K562 (cell line): ENCODE data around the gene PTPRG. TPM values are rescaled to one million over a fixed set of nuclear protein-coding genes. Genes with fewer than 3 reads are reported as not detected.

Source experiments
- ATAC-seq: fragments of 200-7000 bp; cut with Tn5 transposase; 3 replicates; pipeline ENCODE4 v1.9.1; 2020; ENCODE audit warnings: moderate library complexity
- BruUV-seq: library from RNA; stranded (reverse); fragments of 400-500 nt; replicated peaks from 2 replicates; lab custom pipeline; 2021; lab: Mats Ljungman, UMichigan
- CTCF ChIA-PET: fragments of 300-600 bp; formaldehyde crosslinking; extraction: SDS; loops from one replicate; lab custom pipeline; 2021; ENCODE audit warnings: low intra/inter-chr PET ratio; lab: Yijun Ruan, JAX
- POLR2A ChIA-PET: fragments of 300-600, 350-650 bp; sonication (Branson Sonifier 250); formaldehyde crosslinking; extraction: SDS; loops from one replicate; lab custom pipeline; 2021; ENCODE audit warnings: antibody characterized with exemption, inconsistent platforms; lab: Yijun Ruan, JAX
- DNase-seq, 4 experiments: peaks; one replicate each; pipeline versions ENCODE4 v3.0.0 to v3.0.0-alpha.2; 2011 to 2018; ENCODE audit warnings: low spot score in 3 of 4, mixed read lengths in 3 of 4; ENCODE audit errors: extremely low read depth in 1 of 4
- FAIRE-seq: peaks from 2 replicates; lab custom pipeline; 2011; peaks lifted over from hg19 to GRCh38; lab: Jason Lieb, UNC
- H2AFZ ChIP-seq: 2 replicates; pipeline ENCODE4 v1.6.0; 2011; ENCODE audit warnings: low read depth, low read length, control low read depth, inconsistent platforms
- H3K27ac ChIP-seq: fragments of 200-600 bp; 3 replicates; pipeline ENCODE4 v1.8.0; 2011; ENCODE audit warnings: low read depth, mild to moderate bottlenecking, control low read depth, inconsistent platforms, low read length, moderate library complexity, mixed read lengths; ENCODE audit errors: extremely low read depth
- H3K27me3 ChIP-seq, 2 experiments: fragments of 300-600 bp in 1 of 2; 2 replicates in 1 of 2; 3 replicates in 1 of 2; pipeline versions ENCODE4 v1.6.0 to v1.8.0; 2011; ENCODE audit warnings: inconsistent platforms in 2 of 2, low read length in 2 of 2, mild to moderate bottlenecking in 1 of 2, mixed read lengths in 1 of 2, moderate library complexity in 1 of 2; ENCODE audit not compliant: control insufficient read depth in 2 of 2, insufficient read depth in 2 of 2
- H3K36me3 ChIP-seq: fragments of 300-600 bp; 3 replicates; pipeline ENCODE4 v1.8.0; 2011; ENCODE audit warnings: mild to moderate bottlenecking, low read length, inconsistent platforms; ENCODE audit not compliant: control insufficient read depth, insufficient read depth
- H3K4me1 ChIP-seq, 2 experiments: fragments of 200-600 bp in 1 of 2; replicated peaks in 1 of 2; 2 replicates in 1 of 2; 3 replicates in 1 of 2; pipeline versions ENCODE4 v1.5.1 to v1.8.0; 2011; ENCODE audit warnings: inconsistent platforms in 2 of 2, low read length in 2 of 2, mild to moderate bottlenecking in 1 of 2, mixed read lengths in 1 of 2, moderate library complexity in 1 of 2; ENCODE audit not compliant: control insufficient read depth in 2 of 2, insufficient read depth in 2 of 2
- H3K4me2 ChIP-seq: 2 replicates; pipeline ENCODE4 v1.6.1; 2011; ENCODE audit warnings: low read length, control low read depth, inconsistent platforms, mixed read lengths; ENCODE audit not compliant: insufficient read depth
- H3K4me3 ChIP-seq: fragments of 200-600 bp; sonication (generic), shearing (Covaris generic); 2 replicates; pipeline ENCODE4 v1.5.1; 2016; ENCODE audit warnings: control low read depth, inconsistent platforms
- H3K79me2 ChIP-seq: fragments of 200-600 bp; 3 replicates; pipeline ENCODE4 v1.8.0; 2011; ENCODE audit warnings: low read length, inconsistent platforms; ENCODE audit not compliant: control insufficient read depth, insufficient read depth
- H3K9ac ChIP-seq, 2 experiments: 2 replicates each; pipeline versions ENCODE4 v1.6.0 to v1.6.1; 2011; ENCODE audit warnings: low read depth in 2 of 2, low read length in 2 of 2, control low read depth in 1 of 2, inconsistent platforms in 1 of 2, mild to moderate bottlenecking in 1 of 2, mixed read lengths in 1 of 2; ENCODE audit not compliant: insufficient read depth in 1 of 2
- H3K9me1 ChIP-seq: one replicate; pipeline ENCODE4 v1.6.0; 2011; ENCODE audit warnings: inconsistent platforms, mild to moderate bottlenecking, low read length, moderate library complexity; ENCODE audit not compliant: control insufficient read depth, insufficient read depth
- H3K9me3 ChIP-seq: replicated peaks from 2 replicates; pipeline ENCODE4 v1.5.1; 2011; ENCODE audit warnings: low read depth, low read length, inconsistent platforms; ENCODE audit not compliant: control insufficient read depth, insufficient read depth
- H4K20me1 ChIP-seq: replicated peaks from 2 replicates; pipeline ENCODE4 v1.6.1; 2011; ENCODE audit warnings: low read length, inconsistent platforms, mixed read lengths; ENCODE audit not compliant: control insufficient read depth, insufficient read depth
- FUS ChIP-seq: fragments of 200-400 bp; formaldehyde crosslinking; optimal IDR thresholded peaks from 2 replicates; pipeline ENCODE3; 2017; ENCODE audit warnings: low read depth, low read length
- KLF1 ChIP-seq: fragments of 450-650 bp; IDR thresholded peaks from 2 replicates; pipeline ENCODE4 v1.6.1; 2016; ENCODE audit warnings: missing genetic modification characterization, missing compliant biosample characterization
- MTA2 ChIP-seq: fragments of 450-650 bp; IDR thresholded peaks from 2 replicates; pipeline ENCODE4 v1.6.1; 2016; ENCODE audit warnings: low read depth
- NFE2L1 ChIP-seq: fragments of 450-650 bp; IDR thresholded peaks from 2 replicates; pipeline ENCODE4 v1.6.1; 2016; ENCODE audit warnings: missing genetic modification characterization, low read depth, mild to moderate bottlenecking, missing compliant biosample characterization, moderate library complexity, borderline replicate concordance
- NFYB ChIP-seq: IDR thresholded peaks from 2 replicates; pipeline ENCODE4 v1.6.1; 2011; ENCODE audit warnings: mild to moderate bottlenecking, moderate library complexity; ENCODE audit not compliant: insufficient read length; ENCODE audit errors: extremely low read depth
- TEAD4 ChIP-seq, 2 experiments: sonication (generic) in 1 of 2; formaldehyde crosslinking in 1 of 2; IDR thresholded peaks; 2 replicates each; pipeline versions ENCODE4 v1.6.1 to v1.8.0; 2012 to 2022; ENCODE audit warnings: borderline replicate concordance in 1 of 2, inconsistent platforms in 1 of 2, low read length in 1 of 2, mild to moderate bottlenecking in 1 of 2, missing genetic modification reagents in 1 of 2
- in situ Hi-C: fragments of 300-500 bp; cut with MboI; formaldehyde crosslinking; loops from 4 replicates; pipeline ENCODE4 v1.15.0; 2018; ENCODE audit warnings: inconsistent platforms, mixed read lengths
- intact Hi-C: fragments of 100-400 bp; cut with micrococcal nuclease; formaldehyde crosslinking; loops from 2 replicates; pipeline ENCODE4 v1.14.2; 2022
- polyA plus RNA-seq, 8 experiments: library from polyadenylated mRNA; depleted of rRNA in 4 of 8; stranded (reverse) in 5 of 8; unstranded in 3 of 8; fragments of >200 nt; fragmentation: Nextera tagmentation in 2 of 8; fragmentation: Illumina TruSeq in 1 of 8; extraction: Ambion mirVana in 2 of 8; extraction: Trizol in 1 of 8; gene quantifications; 2 replicates each; pipeline versions ENCODE4 v1.2.1 to v1.2.3, GENCODE V29; 2011 to 2014; ENCODE audit warnings: inconsistent platforms in 1 of 8, missing spikeins in 1 of 8
- total RNA-seq, 7 experiments: library from RNA; depleted of rRNA in 6 of 7; stranded (reverse); fragments of >200 nt in 6 of 7; fragmentation: Illumina TruSeq in 2 of 7; extraction: Trizol in 2 of 7; gene quantifications; 2 replicates each; pipeline versions ENCODE4 v1.2.1 to v1.2.3, GENCODE V29; 2011 to 2021; ENCODE audit warnings: low replicate concordance in 1 of 7
- TF ChIP-seq, protein P1 (sequence below): fragments of 450-650 bp; IDR thresholded peaks from 2 replicates; pipeline ENCODE4 v1.6.1; 2018; ENCODE audit warnings: mild to moderate bottlenecking, low read depth; ENCODE audit not compliant: partially characterized antibody
- TF ChIP-seq, protein P2 (sequence below): fragments of 250-450 bp; sonication (Bioruptor Pico); IDR thresholded peaks from 2 replicates; pipeline ENCODE4 v1.9.0; 2021; ENCODE audit warnings: mild to moderate bottlenecking, inconsistent platforms
- TF ChIP-seq, protein P3 (sequence below): fragments of 450-650 bp; IDR thresholded peaks from 2 replicates; pipeline ENCODE4 v1.7.1; 2018; ENCODE audit warnings: mild to moderate bottlenecking, low read depth; ENCODE audit not compliant: partially characterized antibody
- TF ChIP-seq, protein P4 (sequence below): fragments of 450-650 bp; IDR thresholded peaks from 2 replicates; pipeline ENCODE4 v1.6.1; 2016; ENCODE audit warnings: mild to moderate bottlenecking
- TF ChIP-seq, protein P5 (sequence below), 2 experiments: fragments of 450-650 bp; IDR thresholded peaks; 2 replicates each; pipeline ENCODE4 v1.6.1; 2016

The PTPRG gene
- total and polyA plus RNA-seq, 9 of the 15 experiments (the other 6 are each of a cell fraction or from before 2014, with no cell fraction given), result 0.16 TPM; not detected in 8

DNA sequence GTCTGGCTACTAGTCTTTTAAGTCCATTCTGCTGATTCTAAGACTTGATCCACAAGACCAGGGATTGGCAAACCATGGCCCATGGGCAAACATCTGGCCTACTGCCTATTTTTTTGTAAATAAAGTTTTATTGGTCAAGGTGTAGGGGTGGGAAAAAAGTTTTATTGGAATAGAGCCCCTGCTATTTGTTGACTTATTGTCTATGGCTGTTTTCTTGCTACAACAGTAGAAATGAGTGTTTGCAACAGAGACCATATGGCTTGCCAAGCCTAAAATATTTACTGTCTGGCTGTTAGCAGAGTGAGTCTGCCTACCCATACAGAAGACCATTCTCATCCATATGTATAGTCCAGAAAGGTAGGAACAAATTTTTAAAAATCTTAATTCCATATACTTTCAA is 106.4 kb downstream of the PTPRG start:
- Histone ChIP-seq H3K4me2 (no peak overlapping the region), H3K9ac (no peak overlapping the region), H3K4me3 (no peak overlapping the region), H3K9me3 (no peaks in the 10 kb centered on the region), H2AFZ (no peak overlapping the region), H4K20me1 (no peaks in the 10 kb centered on the region), H3K36me3 (no peaks in the 10 kb centered on the region), H3K27me3 (peaks cover 0 to 5% of the 10 kb centered on the region in 2 experiments; a peak in 1 of 5 replicates), H3K4me1 (no peaks in the 10 kb centered on the region), H3K9me1 (no peaks in the 10 kb centered on the region), H3K79me2 (no peaks in the 10 kb centered on the region), H3K27ac (no peak overlapping the region)
- CTCF ChIA-PET, result no interaction called here
- DNase-seq (no peak), ATAC-seq (no peak), FAIRE-seq (no peak)
- POLR2A ChIA-PET, result no interaction called here
- intact Hi-C loops (no loop called here), in situ Hi-C loops (no loop called here)
- no TSS peak for BruUV-seq
- TF ChIP-seq, protein P1, sequence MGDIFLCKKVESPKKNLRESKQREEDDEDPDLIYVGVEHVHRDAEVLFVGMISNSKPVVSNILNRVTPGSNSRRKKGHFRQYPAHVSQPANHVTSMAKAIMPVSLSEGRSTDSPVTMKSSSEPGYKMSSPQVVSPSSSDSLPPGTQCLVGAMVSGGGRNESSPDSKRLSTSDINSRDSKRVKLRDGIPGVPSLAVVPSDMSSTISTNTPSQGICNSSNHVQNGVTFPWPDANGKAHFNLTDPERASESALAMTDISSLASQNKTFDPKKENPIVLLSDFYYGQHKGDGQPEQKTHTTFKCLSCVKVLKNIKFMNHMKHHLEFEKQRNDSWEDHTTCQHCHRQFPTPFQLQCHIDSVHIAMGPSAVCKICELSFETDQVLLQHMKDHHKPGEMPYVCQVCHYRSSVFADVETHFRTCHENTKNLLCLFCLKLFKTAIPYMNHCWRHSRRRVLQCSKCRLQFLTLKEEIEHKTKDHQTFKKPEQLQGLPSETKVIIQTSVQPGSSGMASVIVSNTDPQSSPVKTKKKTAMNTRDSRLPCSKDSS, result no peak
- no peak for TF ChIP-seq TEAD4 (IDR thresholded peaks at IDR 0.05; ENCODE audit: low read length)
- no peak for TF ChIP-seq TEAD4 (CRISPR knock-in tag; IDR thresholded peaks at IDR 0.05; ENCODE audit: borderline replicate concordance)
- TF ChIP-seq, protein P2, sequence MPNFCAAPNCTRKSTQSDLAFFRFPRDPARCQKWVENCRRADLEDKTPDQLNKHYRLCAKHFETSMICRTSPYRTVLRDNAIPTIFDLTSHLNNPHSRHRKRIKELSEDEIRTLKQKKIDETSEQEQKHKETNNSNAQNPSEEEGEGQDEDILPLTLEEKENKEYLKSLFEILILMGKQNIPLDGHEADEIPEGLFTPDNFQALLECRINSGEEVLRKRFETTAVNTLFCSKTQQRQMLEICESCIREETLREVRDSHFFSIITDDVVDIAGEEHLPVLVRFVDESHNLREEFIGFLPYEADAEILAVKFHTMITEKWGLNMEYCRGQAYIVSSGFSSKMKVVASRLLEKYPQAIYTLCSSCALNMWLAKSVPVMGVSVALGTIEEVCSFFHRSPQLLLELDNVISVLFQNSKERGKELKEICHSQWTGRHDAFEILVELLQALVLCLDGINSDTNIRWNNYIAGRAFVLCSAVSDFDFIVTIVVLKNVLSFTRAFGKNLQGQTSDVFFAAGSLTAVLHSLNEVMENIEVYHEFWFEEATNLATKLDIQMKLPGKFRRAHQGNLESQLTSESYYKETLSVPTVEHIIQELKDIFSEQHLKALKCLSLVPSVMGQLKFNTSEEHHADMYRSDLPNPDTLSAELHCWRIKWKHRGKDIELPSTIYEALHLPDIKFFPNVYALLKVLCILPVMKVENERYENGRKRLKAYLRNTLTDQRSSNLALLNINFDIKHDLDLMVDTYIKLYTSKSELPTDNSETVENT (CRISPR knock-in tag), result no peak
- no peak for TF ChIP-seq KLF1 (tag)
- TF ChIP-seq, protein P3, sequence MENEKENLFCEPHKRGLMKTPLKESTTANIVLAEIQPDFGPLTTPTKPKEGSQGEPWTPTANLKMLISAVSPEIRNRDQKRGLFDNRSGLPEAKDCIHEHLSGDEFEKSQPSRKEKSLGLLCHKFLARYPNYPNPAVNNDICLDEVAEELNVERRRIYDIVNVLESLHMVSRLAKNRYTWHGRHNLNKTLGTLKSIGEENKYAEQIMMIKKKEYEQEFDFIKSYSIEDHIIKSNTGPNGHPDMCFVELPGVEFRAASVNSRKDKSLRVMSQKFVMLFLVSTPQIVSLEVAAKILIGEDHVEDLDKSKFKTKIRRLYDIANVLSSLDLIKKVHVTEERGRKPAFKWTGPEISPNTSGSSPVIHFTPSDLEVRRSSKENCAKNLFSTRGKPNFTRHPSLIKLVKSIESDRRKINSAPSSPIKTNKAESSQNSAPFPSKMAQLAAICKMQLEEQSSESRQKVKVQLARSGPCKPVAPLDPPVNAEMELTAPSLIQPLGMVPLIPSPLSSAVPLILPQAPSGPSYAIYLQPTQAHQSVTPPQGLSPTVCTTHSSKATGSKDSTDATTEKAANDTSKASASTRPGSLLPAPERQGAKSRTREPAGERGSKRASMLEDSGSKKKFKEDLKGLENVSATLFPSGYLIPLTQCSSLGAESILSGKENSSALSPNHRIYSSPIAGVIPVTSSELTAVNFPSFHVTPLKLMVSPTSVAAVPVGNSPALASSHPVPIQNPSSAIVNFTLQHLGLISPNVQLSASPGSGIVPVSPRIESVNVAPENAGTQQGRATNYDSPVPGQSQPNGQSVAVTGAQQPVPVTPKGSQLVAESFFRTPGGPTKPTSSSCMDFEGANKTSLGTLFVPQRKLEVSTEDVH, result no peak
- TF ChIP-seq, protein P4, sequence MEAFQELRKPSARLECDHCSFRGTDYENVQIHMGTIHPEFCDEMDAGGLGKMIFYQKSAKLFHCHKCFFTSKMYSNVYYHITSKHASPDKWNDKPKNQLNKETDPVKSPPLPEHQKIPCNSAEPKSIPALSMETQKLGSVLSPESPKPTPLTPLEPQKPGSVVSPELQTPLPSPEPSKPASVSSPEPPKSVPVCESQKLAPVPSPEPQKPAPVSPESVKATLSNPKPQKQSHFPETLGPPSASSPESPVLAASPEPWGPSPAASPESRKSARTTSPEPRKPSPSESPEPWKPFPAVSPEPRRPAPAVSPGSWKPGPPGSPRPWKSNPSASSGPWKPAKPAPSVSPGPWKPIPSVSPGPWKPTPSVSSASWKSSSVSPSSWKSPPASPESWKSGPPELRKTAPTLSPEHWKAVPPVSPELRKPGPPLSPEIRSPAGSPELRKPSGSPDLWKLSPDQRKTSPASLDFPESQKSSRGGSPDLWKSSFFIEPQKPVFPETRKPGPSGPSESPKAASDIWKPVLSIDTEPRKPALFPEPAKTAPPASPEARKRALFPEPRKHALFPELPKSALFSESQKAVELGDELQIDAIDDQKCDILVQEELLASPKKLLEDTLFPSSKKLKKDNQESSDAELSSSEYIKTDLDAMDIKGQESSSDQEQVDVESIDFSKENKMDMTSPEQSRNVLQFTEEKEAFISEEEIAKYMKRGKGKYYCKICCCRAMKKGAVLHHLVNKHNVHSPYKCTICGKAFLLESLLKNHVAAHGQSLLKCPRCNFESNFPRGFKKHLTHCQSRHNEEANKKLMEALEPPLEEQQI, result no peak
- TF ChIP-seq NFYB, result no peak
- TF ChIP-seq MTA2, result no peak
- TF ChIP-seq, protein P5, sequence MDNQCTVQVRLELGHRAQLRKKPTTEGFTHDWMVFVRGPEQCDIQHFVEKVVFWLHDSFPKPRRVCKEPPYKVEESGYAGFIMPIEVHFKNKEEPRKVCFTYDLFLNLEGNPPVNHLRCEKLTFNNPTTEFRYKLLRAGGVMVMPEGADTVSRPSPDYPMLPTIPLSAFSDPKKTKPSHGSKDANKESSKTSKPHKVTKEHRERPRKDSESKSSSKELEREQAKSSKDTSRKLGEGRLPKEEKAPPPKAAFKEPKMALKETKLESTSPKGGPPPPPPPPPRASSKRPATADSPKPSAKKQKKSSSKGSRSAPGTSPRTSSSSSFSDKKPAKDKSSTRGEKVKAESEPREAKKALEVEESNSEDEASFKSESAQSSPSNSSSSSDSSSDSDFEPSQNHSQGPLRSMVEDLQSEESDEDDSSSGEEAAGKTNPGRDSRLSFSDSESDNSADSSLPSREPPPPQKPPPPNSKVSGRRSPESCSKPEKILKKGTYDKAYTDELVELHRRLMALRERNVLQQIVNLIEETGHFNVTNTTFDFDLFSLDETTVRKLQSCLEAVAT (IDR thresholded peaks at IDR 0.05), result no peak
- no peak for TF ChIP-seq NFE2L1 (tag)
- no peak for TF ChIP-seq FUS
